Measurements from ENCODE around the gene HK3. TPM values are rescaled to one million over a fixed set of nuclear protein-coding genes. Genes with fewer than 3 reads are reported as not detected.

HK3 gene
- total and polyA plus RNA-seq, 2 experiments from 2014 or later, result not detected

DNA sequence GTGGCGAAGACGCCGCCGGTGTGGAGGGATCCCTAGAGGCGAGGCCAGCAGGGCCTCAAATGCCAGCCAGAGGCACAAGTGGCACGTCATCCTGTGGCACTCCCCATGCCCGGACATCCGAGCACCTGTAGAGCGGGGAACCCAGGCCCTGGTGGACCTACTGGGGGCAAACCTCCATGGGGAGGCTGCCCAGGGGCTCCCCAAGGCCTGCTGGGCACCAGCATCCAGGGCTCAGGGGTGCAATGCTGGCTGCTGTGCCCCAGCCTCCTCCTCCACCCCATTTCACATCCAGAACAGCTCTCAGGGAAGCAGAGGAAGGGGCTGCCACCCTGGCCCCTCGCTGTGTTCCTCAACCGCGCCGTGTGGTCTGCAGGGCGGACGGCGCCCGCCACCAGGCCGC lies 43.5 kb downstream of the HK3 start (continued):
- TF ChIP-seq, protein P1, sequence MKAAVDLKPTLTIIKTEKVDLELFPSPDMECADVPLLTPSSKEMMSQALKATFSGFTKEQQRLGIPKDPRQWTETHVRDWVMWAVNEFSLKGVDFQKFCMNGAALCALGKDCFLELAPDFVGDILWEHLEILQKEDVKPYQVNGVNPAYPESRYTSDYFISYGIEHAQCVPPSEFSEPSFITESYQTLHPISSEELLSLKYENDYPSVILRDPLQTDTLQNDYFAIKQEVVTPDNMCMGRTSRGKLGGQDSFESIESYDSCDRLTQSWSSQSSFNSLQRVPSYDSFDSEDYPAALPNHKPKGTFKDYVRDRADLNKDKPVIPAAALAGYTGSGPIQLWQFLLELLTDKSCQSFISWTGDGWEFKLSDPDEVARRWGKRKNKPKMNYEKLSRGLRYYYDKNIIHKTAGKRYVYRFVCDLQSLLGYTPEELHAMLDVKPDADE (IDR thresholded peaks at IDR 0.05), result no peak
- TF ChIP-seq CREB1 (CRISPR knock-in tag; IDR thresholded peaks at IDR 0.05; ENCODE audit: low read depth) (no peak), NANOG (IDR thresholded peaks at IDR 0.05; ENCODE audit: borderline replicate concordance) (no peak)

GRCh38 chr5:176854164-176854563 lies 45.0 kb downstream of the HK3 start:
- no peak overlapping the region for H3K4me3 Mint-ChIP-seq
- Histone ChIP-seq H3K4me1 (ENCODE audit: insufficient read depth) (no peaks in the 10 kb centered on the region), H3K79me2 (replicated peaks; ENCODE audit: insufficient read depth) (no peaks in the 10 kb centered on the region), H2AFZ (no peak overlapping the region), H3K27me3 (ENCODE audit: insufficient read depth) (no peaks in the 10 kb centered on the region), H3F3A (replicated peaks; ENCODE audit: low read depth) (no peaks in the 10 kb centered on the region), H3K9me2 (ENCODE audit: insufficient read depth) (no peaks in the 10 kb centered on the region), H3K4me3 (no peak overlapping the region), H3K4me2 (no peak overlapping the region), H3K27ac (ENCODE audit: low read depth) (no peak overlapping the region), H3K36me3 (ENCODE audit: insufficient read depth) (no peaks in the 10 kb centered on the region), H4K20me1 (replicated peaks; ENCODE audit: insufficient read depth) (no peaks in the 10 kb centered on the region)
- H3K27ac Mint-ChIP-seq, result no peak overlapping the region
- H3K36me3 Mint-ChIP-seq (ENCODE audit: low read depth), result no peaks in the 10 kb centered on the region; the same call in 2 of the 3 replicates
- no peaks in the 10 kb centered on the region for H3K9me3 Mint-ChIP-seq
- ATAC-seq, result no peak
- DNase-seq (ENCODE audit: low spot score), result no peak
- peaks cover 20% of the 10 kb centered on the region for H3K27me3 Mint-ChIP-seq (ENCODE audit: insufficient read depth, low read depth, poor library complexity)
- TF ChIP-seq STAT1 (IDR thresholded peaks at IDR 0.05; ENCODE audit: unreplicated experiment) (no peak), CTCF (conservative IDR thresholded peaks at IDR 0.05; ENCODE audit: low read depth in 2 of 2) (no peak), POLR2AphosphoS5 (IDR thresholded peaks at IDR 0.05; ENCODE audit: low read depth) (no peak), EZH2phosphoT487 (IDR thresholded peaks at IDR 0.05; ENCODE audit: unreplicated experiment) (no peak), ZNF114 (CRISPR knock-in tag; IDR thresholded peaks at IDR 0.05) (no peak), CREB1 (CRISPR knock-in tag; IDR thresholded peaks at IDR 0.05; ENCODE audit: low read depth) (no peak)
- TF ChIP-seq, protein P2, sequence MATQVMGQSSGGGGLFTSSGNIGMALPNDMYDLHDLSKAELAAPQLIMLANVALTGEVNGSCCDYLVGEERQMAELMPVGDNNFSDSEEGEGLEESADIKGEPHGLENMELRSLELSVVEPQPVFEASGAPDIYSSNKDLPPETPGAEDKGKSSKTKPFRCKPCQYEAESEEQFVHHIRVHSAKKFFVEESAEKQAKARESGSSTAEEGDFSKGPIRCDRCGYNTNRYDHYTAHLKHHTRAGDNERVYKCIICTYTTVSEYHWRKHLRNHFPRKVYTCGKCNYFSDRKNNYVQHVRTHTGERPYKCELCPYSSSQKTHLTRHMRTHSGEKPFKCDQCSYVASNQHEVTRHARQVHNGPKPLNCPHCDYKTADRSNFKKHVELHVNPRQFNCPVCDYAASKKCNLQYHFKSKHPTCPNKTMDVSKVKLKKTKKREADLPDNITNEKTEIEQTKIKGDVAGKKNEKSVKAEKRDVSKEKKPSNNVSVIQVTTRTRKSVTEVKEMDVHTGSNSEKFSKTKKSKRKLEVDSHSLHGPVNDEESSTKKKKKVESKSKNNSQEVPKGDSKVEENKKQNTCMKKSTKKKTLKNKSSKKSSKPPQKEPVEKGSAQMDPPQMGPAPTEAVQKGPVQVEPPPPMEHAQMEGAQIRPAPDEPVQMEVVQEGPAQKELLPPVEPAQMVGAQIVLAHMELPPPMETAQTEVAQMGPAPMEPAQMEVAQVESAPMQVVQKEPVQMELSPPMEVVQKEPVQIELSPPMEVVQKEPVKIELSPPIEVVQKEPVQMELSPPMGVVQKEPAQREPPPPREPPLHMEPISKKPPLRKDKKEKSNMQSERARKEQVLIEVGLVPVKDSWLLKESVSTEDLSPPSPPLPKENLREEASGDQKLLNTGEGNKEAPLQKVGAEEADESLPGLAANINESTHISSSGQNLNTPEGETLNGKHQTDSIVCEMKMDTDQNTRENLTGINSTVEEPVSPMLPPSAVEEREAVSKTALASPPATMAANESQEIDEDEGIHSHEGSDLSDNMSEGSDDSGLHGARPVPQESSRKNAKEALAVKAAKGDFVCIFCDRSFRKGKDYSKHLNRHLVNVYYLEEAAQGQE (IDR thresholded peaks at IDR 0.05; ENCODE audit: unreplicated experiment), result no peak
- peaks cover 3% of the 10 kb centered on the region; the same call in 2 of the 3 replicates for H3K4me1 Mint-ChIP-seq
